Uterus (tissue), 4 donors: ENCODE results near the gene KBTBD7. TPM values are rescaled to one million over a fixed set of nuclear protein-coding genes. Genes with fewer than 3 reads are reported as not detected.

Experiments
- DNase-seq, 2 donors: peaks; one replicate each; pipeline ENCODE4 v3.0.0-alpha.2; 2019 to 2020
- H3K27ac ChIP-seq, 2 donors: fragments of 200-600 bp; sonication (generic); 1 replicate in 1 of 2; 2 replicates in 1 of 2; pipeline ENCODE4 v1.5.1; 2016 to 2018
- H3K27me3 ChIP-seq, 2 donors: fragments of 200-600 bp; sonication (generic); one replicate each; pipeline ENCODE4 v1.5.1; 2018 to 2019; ENCODE audit warnings: control low read depth in 1 of 2
- H3K36me3 ChIP-seq, 2 donors: fragments of 200-600 bp; sonication (generic); one replicate each; pipeline ENCODE4 v1.5.1; 2019; ENCODE audit warnings: control low read depth in 1 of 2
- H3K4me1 ChIP-seq, 2 donors: fragments of 200-600 bp; sonication (generic); one replicate each; pipeline ENCODE4 v1.5.1; 2018 to 2019; ENCODE audit warnings: control low read depth in 1 of 2
- H3K4me3 ChIP-seq, 2 donors: fragments of 200-600 bp; sonication (generic); 1 replicate in 1 of 2; 2 replicates in 1 of 2; pipeline ENCODE4 v1.5.1; 2018 to 2019; ENCODE audit warnings: mild to moderate bottlenecking in 1 of 2
- H3K9me3 ChIP-seq, 2 donors: fragments of 200-600 bp; sonication (generic); one replicate each; pipeline ENCODE4 v1.5.1; 2019; ENCODE audit warnings: control low read depth in 1 of 2
- POLR2A ChIP-seq, 2 donors: fragments of 450-650 bp; IDR thresholded peaks; one replicate each; pipeline ENCODE4 v1.6.1; 2016; ENCODE audit warnings: antibody characterized with exemption in 2 of 2, mild to moderate bottlenecking in 1 of 2, moderate library complexity in 1 of 2
- intact Hi-C: fragments of 100-400 bp; cut with DNase I; formaldehyde crosslinking; loops from one replicate; pipeline ENCODE4 v1.15.1; 2023; ENCODE audit warnings: low total_unique reads
- total RNA-seq, 4 donors: library from RNA; depleted of rRNA in 3 of 4; stranded (reverse); fragments of >200 nt in 3 of 4; gene quantifications; one replicate each; pipeline versions ENCODE4 v1.1.0 to v1.2.4, GENCODE V29; 2014 to 2023
- TF ChIP-seq, protein P1 (sequence below), 4 experiments: fragments of 200-600 bp in 2 of 4; fragments of 450-650 bp in 2 of 4; sonication (generic) in 2 of 4; IDR thresholded peaks; one replicate each; pipeline ENCODE4 v1.5.1; 2016 to 2019; ENCODE audit warnings: antibody characterized with exemption in 4 of 4, mild to moderate bottlenecking in 2 of 4, moderate library complexity in 1 of 4
- donor health status: DM: yes; HTN: yes; CAD: no.

Gene KBTBD7
- total RNA-seq, 4 donors from 2014 or later: 5.9 to 44.0 (median 8.8) TPM

DNA sequence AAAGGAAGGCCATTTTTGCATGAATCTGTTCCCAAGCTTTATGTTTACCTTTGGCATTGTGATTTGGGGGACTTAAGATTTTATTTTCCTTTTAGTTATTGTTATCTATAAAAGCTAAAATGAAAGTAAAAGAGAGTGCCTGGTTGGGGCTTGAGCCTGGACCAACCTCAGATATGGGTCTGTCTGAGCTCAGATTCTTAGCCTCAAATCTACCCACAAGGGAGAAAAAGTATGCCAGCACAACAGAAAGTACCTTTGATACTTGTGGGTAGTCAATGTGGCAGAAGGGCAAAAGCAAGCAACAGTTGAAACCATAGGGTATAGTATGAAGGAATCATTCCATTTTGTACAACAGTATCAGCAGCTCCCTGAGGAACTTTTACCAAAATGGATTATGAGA is 35.2 kb downstream of the KBTBD7 start:
- TF ChIP-seq POLR2A (IDR thresholded peaks at IDR 0.05): no peak
- TF ChIP-seq, protein P1, sequence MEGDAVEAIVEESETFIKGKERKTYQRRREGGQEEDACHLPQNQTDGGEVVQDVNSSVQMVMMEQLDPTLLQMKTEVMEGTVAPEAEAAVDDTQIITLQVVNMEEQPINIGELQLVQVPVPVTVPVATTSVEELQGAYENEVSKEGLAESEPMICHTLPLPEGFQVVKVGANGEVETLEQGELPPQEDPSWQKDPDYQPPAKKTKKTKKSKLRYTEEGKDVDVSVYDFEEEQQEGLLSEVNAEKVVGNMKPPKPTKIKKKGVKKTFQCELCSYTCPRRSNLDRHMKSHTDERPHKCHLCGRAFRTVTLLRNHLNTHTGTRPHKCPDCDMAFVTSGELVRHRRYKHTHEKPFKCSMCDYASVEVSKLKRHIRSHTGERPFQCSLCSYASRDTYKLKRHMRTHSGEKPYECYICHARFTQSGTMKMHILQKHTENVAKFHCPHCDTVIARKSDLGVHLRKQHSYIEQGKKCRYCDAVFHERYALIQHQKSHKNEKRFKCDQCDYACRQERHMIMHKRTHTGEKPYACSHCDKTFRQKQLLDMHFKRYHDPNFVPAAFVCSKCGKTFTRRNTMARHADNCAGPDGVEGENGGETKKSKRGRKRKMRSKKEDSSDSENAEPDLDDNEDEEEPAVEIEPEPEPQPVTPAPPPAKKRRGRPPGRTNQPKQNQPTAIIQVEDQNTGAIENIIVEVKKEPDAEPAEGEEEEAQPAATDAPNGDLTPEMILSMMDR (IDR thresholded peaks at IDR 0.05): no peak
- DNase-seq: no peak
- Histone ChIP-seq H3K9me3 (no peaks in the 10 kb centered on the region), H3K36me3 (no peaks in the 10 kb centered on the region), H3K27ac (no peak overlapping the region), H3K4me1 (no peaks in the 10 kb centered on the region), H3K27me3 (no peaks in the 10 kb centered on the region), H3K4me3 (no peak overlapping the region)
- intact Hi-C loops: no loop called here

DNA sequence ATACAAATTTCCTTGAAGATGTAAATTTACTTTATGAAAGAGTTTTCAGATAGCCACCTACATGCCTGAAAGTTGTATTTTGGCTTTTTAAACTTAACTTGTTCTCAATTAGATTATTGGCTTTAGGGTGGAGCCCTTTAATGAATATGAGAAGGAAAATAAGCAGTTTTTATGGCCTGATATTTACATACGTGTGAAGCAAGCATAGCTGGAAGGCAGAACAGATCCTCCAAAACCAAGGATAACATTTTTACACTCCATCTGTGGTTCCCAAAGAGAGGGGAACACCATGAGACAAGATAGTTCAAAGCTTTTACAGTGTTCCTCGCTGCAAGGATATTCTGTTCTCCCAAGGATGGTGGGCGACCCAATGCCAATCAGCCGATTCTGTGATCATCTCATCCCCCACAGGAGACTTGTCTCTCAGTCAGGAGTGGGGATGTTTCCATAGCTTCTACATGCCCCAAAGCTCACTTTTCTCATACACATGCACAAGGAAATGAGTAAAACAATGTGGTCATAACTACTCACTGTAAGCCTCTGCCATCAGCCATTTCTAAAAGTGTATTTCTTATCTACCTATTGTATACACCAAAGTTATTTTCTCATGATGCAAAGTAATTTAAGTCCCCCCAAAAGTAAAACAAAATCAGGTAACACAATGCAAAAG is 37.2 kb downstream of the KBTBD7 start:
- Histone ChIP-seq H3K36me3 (no peaks in the 10 kb centered on the region), H3K27me3 (no peaks in the 10 kb centered on the region), H3K4me3 (no peak overlapping the region), H3K4me1 (no peaks in the 10 kb centered on the region), H3K27ac (no peak overlapping the region), H3K9me3 (no peaks in the 10 kb centered on the region)
- no peak for DNase-seq
- TF ChIP-seq POLR2A (IDR thresholded peaks at IDR 0.05): no peak
- TF ChIP-seq, protein P1 (IDR thresholded peaks at IDR 0.05): no peak
- intact Hi-C loops: no loop called here

DNA sequence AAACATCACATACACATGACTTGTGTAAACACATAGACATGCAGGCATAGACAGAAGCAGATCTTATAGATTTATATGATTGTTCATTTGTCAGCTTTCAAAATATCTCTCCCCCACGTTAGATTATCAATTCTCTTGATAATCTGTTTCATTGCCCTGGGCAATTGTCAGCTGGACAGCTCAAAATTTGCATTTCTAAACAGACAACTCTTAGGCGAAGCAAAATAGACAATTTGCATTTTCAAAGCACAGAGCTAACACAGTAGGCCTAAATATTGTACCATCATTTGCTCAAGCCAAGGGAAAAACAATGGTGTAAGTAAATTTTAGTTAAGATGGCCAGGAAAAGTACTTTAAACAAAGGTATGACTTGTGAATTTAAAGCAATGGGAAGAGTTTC is 37.7 kb downstream of the KBTBD7 start:
- TF ChIP-seq, protein P1 (IDR thresholded peaks at IDR 0.05): no peak
- TF ChIP-seq POLR2A (IDR thresholded peaks at IDR 0.05): no peak
- no peak overlapping the region for H3K4me3 ChIP-seq
- no peaks in the 10 kb centered on the region for H3K9me3 ChIP-seq
- no peaks in the 10 kb centered on the region for H3K4me1 ChIP-seq
- no peaks in the 10 kb centered on the region for H3K27me3 ChIP-seq
- no peak for DNase-seq
- no peaks in the 10 kb centered on the region for H3K36me3 ChIP-seq
- H3K27ac ChIP-seq: no peak overlapping the region
- intact Hi-C loops: no loop called here

DNA sequence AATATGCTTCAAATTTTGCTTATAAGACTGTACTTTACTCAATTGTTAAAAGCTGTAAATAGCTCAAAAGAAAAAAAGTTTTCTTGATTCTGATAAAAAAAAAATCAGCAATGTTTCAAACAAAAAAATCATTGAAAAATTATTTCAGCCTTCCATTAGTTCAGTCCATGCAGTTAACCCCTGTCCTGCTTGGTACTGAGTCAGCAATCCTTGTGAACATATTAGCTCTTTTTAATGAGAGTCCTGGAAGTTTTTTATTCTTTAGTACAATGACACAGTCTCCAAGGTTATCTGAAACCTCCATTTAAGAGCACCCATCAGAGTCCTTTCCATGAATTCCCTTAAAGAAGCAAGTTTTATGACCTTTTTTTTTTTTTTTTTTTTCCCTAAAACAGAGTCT is 40.3 kb downstream of the KBTBD7 start:
- TF ChIP-seq POLR2A (IDR thresholded peaks at IDR 0.05): no peak
- TF ChIP-seq, protein P1 (IDR thresholded peaks at IDR 0.05): no peak
- Histone ChIP-seq H3K36me3 (no peaks in the 10 kb centered on the region), H3K4me1 (no peaks in the 10 kb centered on the region), H3K9me3 (peaks cover 0 to 7% of the 10 kb centered on the region in 2 donors), H3K4me3 (no peak overlapping the region), H3K27me3 (no peaks in the 10 kb centered on the region), H3K27ac (no peak overlapping the region)
- intact Hi-C loops: no loop called here
- DNase-seq: no peak

DNA sequence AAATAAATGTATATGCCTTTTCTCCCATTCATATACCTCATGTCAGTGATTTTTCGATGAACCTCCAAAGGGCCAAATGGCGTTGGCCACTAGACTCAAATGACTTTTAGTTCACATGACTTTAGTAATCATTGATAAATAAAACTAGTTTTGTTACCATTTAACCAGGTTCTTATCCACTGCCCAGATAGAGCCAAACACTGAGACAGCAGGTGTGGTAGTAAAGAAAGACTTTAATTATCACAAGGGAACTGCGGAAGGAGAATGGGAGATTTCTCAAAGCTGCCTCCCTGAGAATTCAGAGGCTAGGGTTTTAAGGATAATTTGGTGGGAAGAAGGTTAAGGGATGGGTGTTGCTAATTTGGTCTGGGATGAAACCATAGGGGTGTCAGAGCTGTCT is 42.4 kb downstream of the KBTBD7 start:
- intact Hi-C loops: no loop called here
- no peaks in the 10 kb centered on the region for H3K27me3 ChIP-seq
- TF ChIP-seq POLR2A (IDR thresholded peaks at IDR 0.05): no peak
- TF ChIP-seq, protein P1 (IDR thresholded peaks at IDR 0.05): no peak
- H3K36me3 ChIP-seq: no peaks in the 10 kb centered on the region
- H3K9me3 ChIP-seq: peaks cover 0 to 17% of the 10 kb centered on the region in 2 donors
- no peak overlapping the region for H3K4me3 ChIP-seq
- no peak for DNase-seq
- H3K27ac ChIP-seq: no peak overlapping the region
- H3K4me1 ChIP-seq: no peaks in the 10 kb centered on the region
